NB4 (cell line): ENCODE data around the gene TEAD1.

Source experiments
- DNase-seq: peaks from one replicate; pipeline ENCODE4 v3.0.0; 2010; ENCODE audit warnings: low read depth
- H3K4me3 ChIP-seq: one replicate; pipeline ENCODE4 v1.5.1; 2011; ENCODE audit warnings: mild to moderate bottlenecking, low read depth, low read length, moderate library complexity
- CTCF ChIP-seq: IDR thresholded peaks from one replicate; pipeline ENCODE4 v1.5.1; 2012; ENCODE audit warnings: low read depth, low read length
- MYC ChIP-seq: IDR thresholded peaks from 2 replicates; pipeline ENCODE4 v1.6.1; 2011; ENCODE audit warnings: low read depth, low read length
- POLR2A ChIP-seq: IDR thresholded peaks from 2 replicates; pipeline ENCODE4 v1.6.1; 2011; ENCODE audit warnings: mild to moderate bottlenecking; ENCODE audit not compliant: insufficient read length; ENCODE audit errors: extremely low read depth
- TF ChIP-seq, protein P1 (sequence below): IDR thresholded peaks from 2 replicates; pipeline ENCODE4 v1.6.1; 2011; ENCODE audit warnings: low read depth, low read length

TEAD1 gene

DNA sequence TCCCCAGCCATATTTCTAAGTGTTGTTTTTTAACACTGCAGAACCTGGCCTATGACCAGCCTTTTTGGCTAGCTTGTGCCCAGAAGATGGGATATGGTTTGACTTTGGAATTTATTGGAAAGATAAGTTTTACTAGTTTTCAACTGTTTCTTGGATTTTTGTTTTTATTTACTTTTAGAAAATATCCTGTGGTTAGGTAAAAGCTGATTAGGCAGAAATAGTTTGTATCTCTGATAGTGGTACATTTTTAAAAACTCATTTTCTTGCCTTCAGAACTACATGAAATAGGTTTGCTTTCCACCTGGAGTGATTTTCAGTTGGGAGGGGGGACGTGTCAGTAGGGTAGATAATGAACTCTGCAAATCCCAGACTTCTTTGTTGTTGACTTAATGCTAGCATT lies 243.6 kb downstream of the TEAD1 start:
- TF ChIP-seq POLR2A: no peak
- no peak for TF ChIP-seq CTCF
- TF ChIP-seq MYC: no peak
- TF ChIP-seq, protein P1, sequence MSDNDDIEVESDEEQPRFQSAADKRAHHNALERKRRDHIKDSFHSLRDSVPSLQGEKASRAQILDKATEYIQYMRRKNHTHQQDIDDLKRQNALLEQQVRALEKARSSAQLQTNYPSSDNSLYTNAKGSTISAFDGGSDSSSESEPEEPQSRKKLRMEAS: no peak
- no peak overlapping the region for H3K4me3 ChIP-seq
- DNase-seq: no peak

DNA sequence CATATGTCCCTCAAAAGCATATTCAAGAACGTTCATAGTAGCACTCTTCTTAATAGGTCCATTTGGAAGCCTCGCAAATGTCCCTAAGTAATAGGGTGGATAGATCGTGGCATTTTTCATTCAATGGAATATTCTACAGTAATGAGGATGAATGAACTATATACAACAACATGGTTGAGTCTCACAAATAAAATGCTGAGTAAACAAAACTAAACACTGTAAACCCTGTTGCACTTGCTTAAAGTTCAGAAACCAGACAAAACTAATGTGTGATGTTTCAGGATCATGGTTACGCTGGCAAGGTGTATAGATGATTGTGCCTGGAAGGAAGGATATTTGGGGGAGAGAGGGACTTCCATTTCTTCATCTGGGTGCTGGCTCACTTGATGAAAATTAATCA lies 244.4 kb downstream of the TEAD1 start:
- no peak overlapping the region for H3K4me3 ChIP-seq
- no peak for TF ChIP-seq MYC
- TF ChIP-seq POLR2A: no peak
- TF ChIP-seq, protein P1: no peak
- TF ChIP-seq CTCF: no peak
- no peak for DNase-seq

- no peak for DNase-seq
- TF ChIP-seq POLR2A: no peak
- TF ChIP-seq CTCF: no peak
- TF ChIP-seq MYC: no peak
- TF ChIP-seq, protein P1: no peak
- H3K4me3 ChIP-seq: no peak overlapping the region
These were observed 248.2 kb downstream of the TEAD1 start for GRCh38 chr11:12922418-12922817.

DNA sequence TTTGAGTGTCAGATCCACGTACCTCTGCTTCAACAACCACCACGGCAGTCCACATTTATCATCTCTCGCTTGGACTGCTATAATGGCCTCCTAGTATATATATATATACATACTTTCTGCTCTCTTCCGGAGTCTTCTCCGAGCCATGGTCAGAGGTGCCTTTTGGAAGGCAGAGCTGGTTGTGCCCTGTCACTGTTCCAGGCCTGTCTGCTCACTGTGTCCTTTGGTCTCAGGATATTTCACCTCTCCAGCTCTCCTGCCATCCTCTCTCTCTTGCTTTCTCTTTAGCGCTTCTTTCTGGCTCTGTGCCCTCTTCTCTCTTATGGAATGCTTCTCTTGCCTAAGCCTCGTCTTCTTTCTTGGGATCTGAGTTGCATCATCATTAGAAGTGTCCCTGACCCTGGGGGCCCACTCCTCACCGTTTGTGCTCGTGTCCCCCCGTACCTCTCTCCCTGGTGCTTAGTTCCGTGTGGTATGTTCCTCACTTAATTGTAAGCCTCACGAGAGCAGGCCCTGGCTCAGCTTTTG lies 248.8 kb downstream of the TEAD1 start:
- DNase-seq: no peak
- no peak overlapping the region for H3K4me3 ChIP-seq
- no peak for TF ChIP-seq CTCF
- no peak for TF ChIP-seq MYC

DNA sequence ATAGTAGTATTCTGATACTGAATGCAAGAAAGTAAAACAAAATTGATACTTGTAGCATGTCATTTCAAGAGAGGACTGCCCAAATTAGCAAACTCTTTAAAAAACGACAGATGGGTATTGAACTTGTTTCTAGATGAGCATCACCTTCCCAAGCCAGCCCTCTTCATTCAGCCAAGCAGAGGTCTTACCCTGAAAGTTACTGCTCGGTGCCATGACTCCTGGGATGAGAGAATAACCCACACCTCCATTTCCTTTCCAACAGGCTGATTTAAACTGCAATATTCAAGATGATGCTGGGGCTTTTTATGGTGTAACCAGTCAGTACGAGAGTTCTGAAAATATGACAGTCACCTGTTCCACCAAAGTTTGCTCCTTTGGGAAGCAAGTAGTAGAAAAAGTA lies 250.4 kb downstream of the TEAD1 start:
- no peak for TF ChIP-seq POLR2A
- TF ChIP-seq, protein P1: no peak
- no peak for TF ChIP-seq MYC
- no peak for TF ChIP-seq CTCF
- DNase-seq: no peak
- H3K4me3 ChIP-seq: no peak overlapping the region

- no peak overlapping the region for H3K4me3 ChIP-seq
- no peak for TF ChIP-seq MYC
- TF ChIP-seq POLR2A: no peak
- TF ChIP-seq, protein P1: no peak
- no peak for TF ChIP-seq CTCF
- no peak for DNase-seq
These were observed 251.3 kb downstream of the TEAD1 start for GRCh38 chr11:12925520-12925919.
